H9 (cell line): ENCODE data around the gene H2BK1. TPM values are rescaled to one million over a fixed set of nuclear protein-coding genes. Genes with fewer than 3 reads are reported as not detected.

Experiments
- DNase-seq: peaks from one replicate; pipeline ENCODE4 v3.0.0-alpha.2; 2017
- H2AFZ ChIP-seq: one replicate; pipeline ENCODE4 v1.6.1; 2013; ENCODE audit warnings: mild to moderate bottlenecking, low read length, control low read depth, moderate library complexity
- H2AK5ac ChIP-seq: 2 replicates; pipeline ENCODE4 v1.6.1; 2013; ENCODE audit warnings: low read length, control low read depth, mixed read lengths; ENCODE audit not compliant: insufficient read length
- H2BK120ac ChIP-seq: one replicate; pipeline ENCODE4 v1.6.1; 2013; ENCODE audit warnings: low read depth, mild to moderate bottlenecking, low read length, control low read depth, inconsistent platforms; ENCODE audit not compliant: poor library complexity, severe bottlenecking
- H2BK12ac ChIP-seq: 2 replicates; pipeline ENCODE4 v1.6.1; 2013; ENCODE audit warnings: low read length, control low read depth, mixed read lengths, low read depth; ENCODE audit not compliant: insufficient read length
- H2BK15ac ChIP-seq: 2 replicates; pipeline ENCODE4 v1.6.1; 2013; ENCODE audit warnings: low read depth, low read length, control low read depth
- H2BK20ac ChIP-seq: one replicate; pipeline ENCODE4 v1.6.1; 2013; ENCODE audit warnings: low read depth, mild to moderate bottlenecking, low read length, control low read depth, inconsistent platforms; ENCODE audit not compliant: poor library complexity, severe bottlenecking
- H2BK5ac ChIP-seq: 2 replicates; pipeline ENCODE4 v1.6.1; 2013; ENCODE audit warnings: low read length, control low read depth, mixed read lengths; ENCODE audit not compliant: insufficient read length
- H3K14ac ChIP-seq: 2 replicates; pipeline ENCODE4 v1.6.1; 2013; ENCODE audit warnings: low read length, control low read depth; ENCODE audit not compliant: insufficient read depth
- H3K18ac ChIP-seq: 2 replicates; pipeline ENCODE4 v1.6.1; 2013; ENCODE audit warnings: low read depth, mild to moderate bottlenecking, mixed read lengths, low read length, control low read depth; ENCODE audit not compliant: insufficient read length
- H3K23ac ChIP-seq: 2 replicates; pipeline ENCODE4 v1.6.1; 2013; ENCODE audit warnings: low read length, control low read depth, mixed read lengths, low read depth; ENCODE audit not compliant: insufficient read length
- H3K23me2 ChIP-seq: 2 replicates; pipeline ENCODE4 v1.6.1; 2013; ENCODE audit warnings: low read depth, mild to moderate bottlenecking, mixed read lengths, low read length, control low read depth; ENCODE audit not compliant: insufficient read length, poor library complexity, severe bottlenecking
- H3K27ac ChIP-seq: 2 replicates; pipeline ENCODE4 v1.5.1; 2013; ENCODE audit warnings: low read length, control low read depth, mixed read lengths, low read depth; ENCODE audit not compliant: insufficient read length
- H3K27me3 ChIP-seq: 2 replicates; pipeline ENCODE4 v1.6.1; 2013; ENCODE audit warnings: low read length, control low read depth, inconsistent platforms; ENCODE audit not compliant: insufficient read depth
- H3K4ac ChIP-seq: 2 replicates; pipeline ENCODE4 v1.6.1; 2013; ENCODE audit warnings: low read depth, mild to moderate bottlenecking, control low read depth, inconsistent platforms, low read length, moderate library complexity
- H3K4me1 ChIP-seq: 2 replicates; pipeline ENCODE4 v1.6.1; 2013; ENCODE audit warnings: low read length, control low read depth, inconsistent platforms; ENCODE audit not compliant: insufficient read depth
- H3K4me2 ChIP-seq: 2 replicates; pipeline ENCODE4 v1.6.1; 2013; ENCODE audit warnings: low read length, control low read depth, mixed read lengths; ENCODE audit not compliant: insufficient read length, insufficient read depth
- H3K56ac ChIP-seq: 2 replicates; pipeline ENCODE4 v1.6.1; 2013; ENCODE audit warnings: low read depth, mild to moderate bottlenecking, mixed read lengths, low read length, control low read depth; ENCODE audit not compliant: insufficient read length
- H3K79me1 ChIP-seq: 2 replicates; pipeline ENCODE4 v1.6.1; 2013; ENCODE audit warnings: low read depth, mild to moderate bottlenecking, moderate library complexity, low read length, control low read depth, inconsistent platforms; ENCODE audit not compliant: insufficient read depth, poor library complexity, severe bottlenecking
- H3K79me2 ChIP-seq: 2 replicates; pipeline ENCODE4 v1.6.1; 2013; ENCODE audit warnings: low read length, control low read depth, inconsistent platforms; ENCODE audit not compliant: insufficient read depth
- H3K9ac ChIP-seq: 2 replicates; pipeline ENCODE4 v1.6.1; 2013; ENCODE audit warnings: low read length, control low read depth, mixed read lengths; ENCODE audit not compliant: insufficient read length; ENCODE audit errors: extremely low read depth
- H3K9me3 ChIP-seq: one replicate; pipeline ENCODE4 v1.6.1; 2013; ENCODE audit warnings: low read depth, low read length, inconsistent platforms; ENCODE audit not compliant: control insufficient read depth
- H3T11ph ChIP-seq: one replicate; pipeline ENCODE4 v1.6.1; 2013; ENCODE audit warnings: mild to moderate bottlenecking, low read length, control low read depth, inconsistent platforms
- H4K20me1 ChIP-seq: one replicate; pipeline ENCODE4 v1.6.1; 2013; ENCODE audit not compliant: control insufficient read depth, insufficient read length, insufficient read depth
- H4K5ac ChIP-seq: 2 replicates; pipeline ENCODE4 v1.6.1; 2013; ENCODE audit warnings: low read depth, mild to moderate bottlenecking, mixed read lengths, low read length, control low read depth; ENCODE audit not compliant: insufficient read length
- H4K8ac ChIP-seq: replicated peaks from 2 replicates; pipeline ENCODE4 v1.6.1; 2013; ENCODE audit warnings: low read length, control low read depth, mixed read lengths, low read depth; ENCODE audit not compliant: insufficient read length
- H4K91ac ChIP-seq: 2 replicates; pipeline ENCODE4 v1.6.1; 2013; ENCODE audit warnings: low read depth, mild to moderate bottlenecking, moderate library complexity, mixed read lengths, low read length, control low read depth; ENCODE audit not compliant: insufficient read length
- H3K27ac Mint-ChIP-seq, 3 experiments: 2 replicates in 2 of 3; 3 replicates in 1 of 3; pipeline ENCODE4 v1.8.0; 2020 to 2021; ENCODE audit warnings: mixed read lengths in 3 of 3, mild to moderate bottlenecking in 1 of 3, moderate library complexity in 1 of 3
- H3K27me3 Mint-ChIP-seq: 2 replicates; pipeline ENCODE4 v1.8.0; 2021; ENCODE audit warnings: low read depth, mild to moderate bottlenecking, moderate library complexity, mixed read lengths
- H3K36me3 Mint-ChIP-seq, 3 experiments: 2 replicates in 2 of 3; 3 replicates in 1 of 3; pipeline ENCODE4 v1.8.0; 2020 to 2021; ENCODE audit warnings: low read depth in 3 of 3, mixed read lengths in 3 of 3; ENCODE audit not compliant: insufficient read depth in 1 of 3
- H3K4me1 Mint-ChIP-seq, 2 experiments: 2 replicates each; pipeline ENCODE4 v1.8.0; 2020; ENCODE audit warnings: mixed read lengths in 2 of 2
- H3K4me3 Mint-ChIP-seq, 2 experiments: 2 replicates in 1 of 2; 3 replicates in 1 of 2; pipeline ENCODE4 v1.8.0; 2020 to 2021; ENCODE audit warnings: mild to moderate bottlenecking in 2 of 2, mixed read lengths in 2 of 2, moderate library complexity in 1 of 2
- H3K9me3 Mint-ChIP-seq, 2 experiments: 2 replicates in 1 of 2; 3 replicates in 1 of 2; pipeline ENCODE4 v1.8.0; 2020; ENCODE audit warnings: mild to moderate bottlenecking in 2 of 2, mixed read lengths in 2 of 2, moderate library complexity in 1 of 2
- CTCF ChIP-seq: fragments of 200-600 bp; sonication (generic); conservative IDR thresholded peaks from 3 replicates; pipeline ENCODE4 v1.8.0; 2021; ENCODE audit warnings: antibody characterized with exemption, mild to moderate bottlenecking
- WGBS: extraction: QIAGEN DNeasy Blood & Tissue Kit; methylation state at CpG from one replicate; pipeline ENCODE4 v1.1.7; 2013; ENCODE audit warnings: missing lambda C conversion rate, low lambda C conversion rate, mixed read lengths; ENCODE audit not compliant: insufficient read length; ENCODE audit errors: extremely low coverage; 5-methylcytosine and 5-hydroxymethylcytosine counted together
- total RNA-seq: library from RNA; stranded (reverse); gene quantifications from 2 replicates; pipeline ENCODE4 v1.2.1, GENCODE V29; 2021

The H2BK1 gene
- total RNA-seq, 1 experiment from 2014 or later = not detected

GRCh38 chr7:151237244-151238189, 27.2 kb upstream of the H2BK1 start:
- H3K27ac Mint-ChIP-seq = no peak overlapping the region
- peaks cover 10 to 11% of the 10 kb centered on the region in 2 experiments for H3K4me1 Mint-ChIP-seq
- H3K27ac ChIP-seq = no peak overlapping the region

More at GRCh38 chr7:151237244-151238189, 27.2 kb upstream of the H2BK1 start:
- Histone ChIP-seq H3K9ac (no peak overlapping the region), H2BK120ac (no peak overlapping the region), H3K9me3 (no peaks in the 10 kb centered on the region), H3K79me1 (no peaks in the 10 kb centered on the region), H2AK5ac (no peak overlapping the region), H4K91ac (no peak overlapping the region), H2BK15ac (no peak overlapping the region), H3K56ac (no peak overlapping the region), H3K4me2 (no peak overlapping the region), H3K23me2 (peaks cover 6% of the 10 kb centered on the region), H3K23ac (no peak overlapping the region), H2BK5ac (no peak overlapping the region), H4K8ac (no peak overlapping the region), H2BK12ac (no peak overlapping the region), H3K79me2 (peaks cover 6% of the 10 kb centered on the region; the same call in 1 of the 2 replicates), H2AFZ (no peak overlapping the region), H3K14ac (no peak overlapping the region), H3K18ac (no peak overlapping the region), H3K4ac (no peak overlapping the region), H2BK20ac (no peak overlapping the region), H4K20me1 (no peaks in the 10 kb centered on the region), H3K4me1 (no peaks in the 10 kb centered on the region), H4K5ac (no peak overlapping the region), H3K27me3 (no peaks in the 10 kb centered on the region), H3T11ph (no peak overlapping the region)
- no peak for TF ChIP-seq CTCF
- WGBS = no CpG with 5 or more reads among the region's 44 CpGs
- Mint-ChIP-seq H3K9me3 (no peaks in the 10 kb centered on the region), H3K36me3 (peaks cover 4 to 27% (median 19%) of the 10 kb centered on the region in 3 experiments; a peak in 6 of 7 replicates), H3K27me3 (peaks cover 3% of the 10 kb centered on the region; the same call in 1 of the 2 replicates), H3K4me3 (no peak overlapping the region; a peak in 1 of 5 replicates)
- DNase-seq = no peak
